ENCODE results near the gene PLA2G2A. TPM values are rescaled to one million over a fixed set of nuclear protein-coding genes. Genes with fewer than 3 reads are reported as not detected.

PLA2G2A gene
- total RNA-seq, 1 experiment from 2014 or later = not detected

DNA sequence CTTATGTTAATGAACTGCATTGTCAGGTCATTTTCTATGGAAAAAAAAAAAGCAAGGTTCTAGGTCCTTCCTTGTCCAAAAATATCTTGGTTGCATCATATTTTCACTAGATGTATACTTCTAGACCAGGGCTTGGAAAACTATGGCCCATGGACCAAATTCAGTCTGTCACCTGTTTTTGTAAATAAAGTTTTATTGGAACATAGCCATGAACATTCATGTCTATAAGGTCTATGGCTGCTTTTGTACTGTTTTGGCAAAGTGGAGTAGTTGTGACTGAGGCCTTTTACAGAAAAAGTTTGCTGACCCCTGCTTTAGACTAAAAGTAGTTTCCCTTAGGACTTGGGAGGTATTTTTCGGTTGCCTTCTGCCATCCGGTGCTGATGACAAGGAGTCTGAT, 36.8 kb downstream of the PLA2G2A start:
- H3K9me3 ChIP-seq (ENCODE audit: control insufficient read depth, insufficient read depth, low read depth, low read length) = no peaks in the 10 kb centered on the region
- CTCF ChIA-PET = no interaction called here
- H3K4me3 ChIP-seq (ENCODE audit: low read depth in 2 of 2, low read length in 2 of 2) = no peak overlapping the region
- DNase-seq (ENCODE audit: low read depth, low spot score) (no peak), ATAC-seq (no peak)
- BruUV-seq (replicated peaks) = no TSS peak
- H3K36me3 ChIP-seq (ENCODE audit: control insufficient read depth, insufficient read depth, low read length) = no peaks in the 10 kb centered on the region
- intact Hi-C loops (cut with micrococcal nuclease; ENCODE audit: unreplicated experiment) (no loop called here), in situ Hi-C loops (cut with HindIII; ENCODE audit: low pct_unique_long_range_greater_than_20kb, low sequenced_read_pairs) (no loop called here)
- H3K4me1 ChIP-seq (ENCODE audit: control insufficient read depth, insufficient read depth, low read length) = no peaks in the 10 kb centered on the region
- POLR2A ChIA-PET = no interaction called here
- TF ChIP-seq, protein P1, sequence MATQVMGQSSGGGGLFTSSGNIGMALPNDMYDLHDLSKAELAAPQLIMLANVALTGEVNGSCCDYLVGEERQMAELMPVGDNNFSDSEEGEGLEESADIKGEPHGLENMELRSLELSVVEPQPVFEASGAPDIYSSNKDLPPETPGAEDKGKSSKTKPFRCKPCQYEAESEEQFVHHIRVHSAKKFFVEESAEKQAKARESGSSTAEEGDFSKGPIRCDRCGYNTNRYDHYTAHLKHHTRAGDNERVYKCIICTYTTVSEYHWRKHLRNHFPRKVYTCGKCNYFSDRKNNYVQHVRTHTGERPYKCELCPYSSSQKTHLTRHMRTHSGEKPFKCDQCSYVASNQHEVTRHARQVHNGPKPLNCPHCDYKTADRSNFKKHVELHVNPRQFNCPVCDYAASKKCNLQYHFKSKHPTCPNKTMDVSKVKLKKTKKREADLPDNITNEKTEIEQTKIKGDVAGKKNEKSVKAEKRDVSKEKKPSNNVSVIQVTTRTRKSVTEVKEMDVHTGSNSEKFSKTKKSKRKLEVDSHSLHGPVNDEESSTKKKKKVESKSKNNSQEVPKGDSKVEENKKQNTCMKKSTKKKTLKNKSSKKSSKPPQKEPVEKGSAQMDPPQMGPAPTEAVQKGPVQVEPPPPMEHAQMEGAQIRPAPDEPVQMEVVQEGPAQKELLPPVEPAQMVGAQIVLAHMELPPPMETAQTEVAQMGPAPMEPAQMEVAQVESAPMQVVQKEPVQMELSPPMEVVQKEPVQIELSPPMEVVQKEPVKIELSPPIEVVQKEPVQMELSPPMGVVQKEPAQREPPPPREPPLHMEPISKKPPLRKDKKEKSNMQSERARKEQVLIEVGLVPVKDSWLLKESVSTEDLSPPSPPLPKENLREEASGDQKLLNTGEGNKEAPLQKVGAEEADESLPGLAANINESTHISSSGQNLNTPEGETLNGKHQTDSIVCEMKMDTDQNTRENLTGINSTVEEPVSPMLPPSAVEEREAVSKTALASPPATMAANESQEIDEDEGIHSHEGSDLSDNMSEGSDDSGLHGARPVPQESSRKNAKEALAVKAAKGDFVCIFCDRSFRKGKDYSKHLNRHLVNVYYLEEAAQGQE (IDR thresholded peaks at IDR 0.05; ENCODE audit: insufficient read depth in 1 of 2, low read depth in 2 of 2, low read length in 1 of 2) = no peak
- TF ChIP-seq SIN3A (IDR thresholded peaks at IDR 0.05; ENCODE audit: borderline replicate concordance, insufficient read depth, low read depth, low read length) (no peak), TCF7L2 (IDR thresholded peaks at IDR 0.05; ENCODE audit: low read depth, low read length) (no peak), POLR2AphosphoS5 (IDR thresholded peaks at IDR 0.05; ENCODE audit: low read depth, low read length) (no peak)
- TF ChIP-seq, protein P2, sequence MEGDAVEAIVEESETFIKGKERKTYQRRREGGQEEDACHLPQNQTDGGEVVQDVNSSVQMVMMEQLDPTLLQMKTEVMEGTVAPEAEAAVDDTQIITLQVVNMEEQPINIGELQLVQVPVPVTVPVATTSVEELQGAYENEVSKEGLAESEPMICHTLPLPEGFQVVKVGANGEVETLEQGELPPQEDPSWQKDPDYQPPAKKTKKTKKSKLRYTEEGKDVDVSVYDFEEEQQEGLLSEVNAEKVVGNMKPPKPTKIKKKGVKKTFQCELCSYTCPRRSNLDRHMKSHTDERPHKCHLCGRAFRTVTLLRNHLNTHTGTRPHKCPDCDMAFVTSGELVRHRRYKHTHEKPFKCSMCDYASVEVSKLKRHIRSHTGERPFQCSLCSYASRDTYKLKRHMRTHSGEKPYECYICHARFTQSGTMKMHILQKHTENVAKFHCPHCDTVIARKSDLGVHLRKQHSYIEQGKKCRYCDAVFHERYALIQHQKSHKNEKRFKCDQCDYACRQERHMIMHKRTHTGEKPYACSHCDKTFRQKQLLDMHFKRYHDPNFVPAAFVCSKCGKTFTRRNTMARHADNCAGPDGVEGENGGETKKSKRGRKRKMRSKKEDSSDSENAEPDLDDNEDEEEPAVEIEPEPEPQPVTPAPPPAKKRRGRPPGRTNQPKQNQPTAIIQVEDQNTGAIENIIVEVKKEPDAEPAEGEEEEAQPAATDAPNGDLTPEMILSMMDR (IDR thresholded peaks at IDR 0.05) = no peak
- no peak overlapping the region for H3K27ac ChIP-seq (ENCODE audit: low read length)
- H3K27me3 ChIP-seq (ENCODE audit: control insufficient read depth, insufficient read depth, low read length) = no peaks in the 10 kb centered on the region

DNA sequence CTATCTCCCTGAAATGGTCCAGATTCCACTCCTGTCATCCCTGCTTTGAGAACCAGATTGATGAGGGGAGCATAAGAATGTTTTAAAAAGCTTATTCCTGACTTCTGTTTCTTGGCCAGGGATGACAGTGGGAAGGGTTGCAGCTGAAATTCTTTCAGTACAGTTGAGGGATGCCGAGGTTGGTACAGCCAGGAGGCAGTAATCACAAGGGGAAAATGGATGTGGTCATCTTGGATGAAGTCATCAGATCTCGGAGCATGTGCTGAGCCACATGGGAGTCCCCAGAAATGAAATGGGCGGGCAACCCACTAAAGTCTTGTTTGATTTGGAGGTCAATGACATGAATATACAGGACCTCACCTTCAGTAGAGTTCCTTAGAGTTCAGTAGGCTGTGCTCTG, 37.3 kb downstream of the PLA2G2A start:
- BruUV-seq (replicated peaks) = no TSS peak
- TF ChIP-seq TCF7L2 (IDR thresholded peaks at IDR 0.05; ENCODE audit: low read depth, low read length) (no peak), POLR2AphosphoS5 (IDR thresholded peaks at IDR 0.05; ENCODE audit: low read depth, low read length) (no peak), SIN3A (IDR thresholded peaks at IDR 0.05; ENCODE audit: borderline replicate concordance, insufficient read depth, low read depth, low read length) (no peak)
- TF ChIP-seq, protein P2 (IDR thresholded peaks at IDR 0.05) = no peak
- no peak for DNase-seq (ENCODE audit: low read depth, low spot score)
- H3K36me3 ChIP-seq (ENCODE audit: control insufficient read depth, insufficient read depth, low read length) = no peaks in the 10 kb centered on the region
- in situ Hi-C loops (cut with HindIII; ENCODE audit: low pct_unique_long_range_greater_than_20kb, low sequenced_read_pairs) (no loop called here), intact Hi-C loops (cut with micrococcal nuclease; ENCODE audit: unreplicated experiment) (no loop called here)
- no peaks in the 10 kb centered on the region for H3K9me3 ChIP-seq (ENCODE audit: control insufficient read depth, insufficient read depth, low read depth, low read length)
- CTCF ChIA-PET = no interaction called here
- no peak for ATAC-seq
- no peak overlapping the region for H3K27ac ChIP-seq (ENCODE audit: low read length)
- no peak overlapping the region for H3K4me3 ChIP-seq (ENCODE audit: low read depth in 2 of 2, low read length in 2 of 2)
- POLR2A ChIA-PET = no interaction called here
- no peaks in the 10 kb centered on the region for H3K4me1 ChIP-seq (ENCODE audit: control insufficient read depth, insufficient read depth, low read length)
- H3K27me3 ChIP-seq (ENCODE audit: control insufficient read depth, insufficient read depth, low read length) = no peaks in the 10 kb centered on the region

All from Panc1 (cell line).